ENCODE data around the gene TET3. TPM values are rescaled to one million over a fixed set of nuclear protein-coding genes. Genes with fewer than 3 reads are reported as not detected.

The TET3 gene
- total and polyA plus RNA-seq, 2 of the 8 experiments (the other 6 are each of a cell fraction or from before 2014, with no cell fraction given): 4.5 to 21.1 TPM

DNA sequence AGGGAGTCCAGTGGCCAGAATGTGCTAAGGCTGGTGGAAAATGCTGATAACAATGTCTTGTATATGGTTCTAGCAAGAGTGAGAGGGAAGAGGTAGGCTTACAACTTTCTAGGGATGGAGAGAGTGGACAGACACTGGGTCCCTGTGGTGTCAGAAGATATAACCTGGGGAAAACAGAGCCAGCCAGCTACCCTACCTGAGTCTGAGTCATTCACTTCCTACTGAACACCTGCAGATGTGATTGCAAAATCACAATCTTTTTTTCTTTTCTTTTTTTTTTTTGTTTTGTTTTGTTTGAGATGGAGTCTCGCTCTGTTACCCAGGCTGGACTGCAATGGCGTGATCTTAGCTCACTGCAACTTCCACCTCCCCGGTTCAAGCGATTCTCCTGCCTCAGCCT lies 7.3 kb downstream of the TET3 start (continued):
- TF ChIP-seq BACH1 (IDR thresholded peaks at IDR 0.05; ENCODE audit: low read length) (no peak), RXRA (IDR thresholded peaks at IDR 0.05; ENCODE audit: insufficient read depth, low read depth, low read length) (no peak), RAD21 (IDR thresholded peaks at IDR 0.05 in 1 of 2, conservative IDR thresholded peaks at IDR 0.05 in 1 of 2; ENCODE audit: low read depth in 2 of 2, low read length in 2 of 2) (no peak), RNF2 (IDR thresholded peaks at IDR 0.05; ENCODE audit: borderline replicate concordance, low read depth, low read length, missing control alignments, poor library complexity, severe bottlenecking) (no peak), BRCA1 (IDR thresholded peaks at IDR 0.05; ENCODE audit: low read depth, low read length) (no peak), TBP (IDR thresholded peaks at IDR 0.05; ENCODE audit: low read depth, low read length) (no peak)
- TF ChIP-seq, protein P1, sequence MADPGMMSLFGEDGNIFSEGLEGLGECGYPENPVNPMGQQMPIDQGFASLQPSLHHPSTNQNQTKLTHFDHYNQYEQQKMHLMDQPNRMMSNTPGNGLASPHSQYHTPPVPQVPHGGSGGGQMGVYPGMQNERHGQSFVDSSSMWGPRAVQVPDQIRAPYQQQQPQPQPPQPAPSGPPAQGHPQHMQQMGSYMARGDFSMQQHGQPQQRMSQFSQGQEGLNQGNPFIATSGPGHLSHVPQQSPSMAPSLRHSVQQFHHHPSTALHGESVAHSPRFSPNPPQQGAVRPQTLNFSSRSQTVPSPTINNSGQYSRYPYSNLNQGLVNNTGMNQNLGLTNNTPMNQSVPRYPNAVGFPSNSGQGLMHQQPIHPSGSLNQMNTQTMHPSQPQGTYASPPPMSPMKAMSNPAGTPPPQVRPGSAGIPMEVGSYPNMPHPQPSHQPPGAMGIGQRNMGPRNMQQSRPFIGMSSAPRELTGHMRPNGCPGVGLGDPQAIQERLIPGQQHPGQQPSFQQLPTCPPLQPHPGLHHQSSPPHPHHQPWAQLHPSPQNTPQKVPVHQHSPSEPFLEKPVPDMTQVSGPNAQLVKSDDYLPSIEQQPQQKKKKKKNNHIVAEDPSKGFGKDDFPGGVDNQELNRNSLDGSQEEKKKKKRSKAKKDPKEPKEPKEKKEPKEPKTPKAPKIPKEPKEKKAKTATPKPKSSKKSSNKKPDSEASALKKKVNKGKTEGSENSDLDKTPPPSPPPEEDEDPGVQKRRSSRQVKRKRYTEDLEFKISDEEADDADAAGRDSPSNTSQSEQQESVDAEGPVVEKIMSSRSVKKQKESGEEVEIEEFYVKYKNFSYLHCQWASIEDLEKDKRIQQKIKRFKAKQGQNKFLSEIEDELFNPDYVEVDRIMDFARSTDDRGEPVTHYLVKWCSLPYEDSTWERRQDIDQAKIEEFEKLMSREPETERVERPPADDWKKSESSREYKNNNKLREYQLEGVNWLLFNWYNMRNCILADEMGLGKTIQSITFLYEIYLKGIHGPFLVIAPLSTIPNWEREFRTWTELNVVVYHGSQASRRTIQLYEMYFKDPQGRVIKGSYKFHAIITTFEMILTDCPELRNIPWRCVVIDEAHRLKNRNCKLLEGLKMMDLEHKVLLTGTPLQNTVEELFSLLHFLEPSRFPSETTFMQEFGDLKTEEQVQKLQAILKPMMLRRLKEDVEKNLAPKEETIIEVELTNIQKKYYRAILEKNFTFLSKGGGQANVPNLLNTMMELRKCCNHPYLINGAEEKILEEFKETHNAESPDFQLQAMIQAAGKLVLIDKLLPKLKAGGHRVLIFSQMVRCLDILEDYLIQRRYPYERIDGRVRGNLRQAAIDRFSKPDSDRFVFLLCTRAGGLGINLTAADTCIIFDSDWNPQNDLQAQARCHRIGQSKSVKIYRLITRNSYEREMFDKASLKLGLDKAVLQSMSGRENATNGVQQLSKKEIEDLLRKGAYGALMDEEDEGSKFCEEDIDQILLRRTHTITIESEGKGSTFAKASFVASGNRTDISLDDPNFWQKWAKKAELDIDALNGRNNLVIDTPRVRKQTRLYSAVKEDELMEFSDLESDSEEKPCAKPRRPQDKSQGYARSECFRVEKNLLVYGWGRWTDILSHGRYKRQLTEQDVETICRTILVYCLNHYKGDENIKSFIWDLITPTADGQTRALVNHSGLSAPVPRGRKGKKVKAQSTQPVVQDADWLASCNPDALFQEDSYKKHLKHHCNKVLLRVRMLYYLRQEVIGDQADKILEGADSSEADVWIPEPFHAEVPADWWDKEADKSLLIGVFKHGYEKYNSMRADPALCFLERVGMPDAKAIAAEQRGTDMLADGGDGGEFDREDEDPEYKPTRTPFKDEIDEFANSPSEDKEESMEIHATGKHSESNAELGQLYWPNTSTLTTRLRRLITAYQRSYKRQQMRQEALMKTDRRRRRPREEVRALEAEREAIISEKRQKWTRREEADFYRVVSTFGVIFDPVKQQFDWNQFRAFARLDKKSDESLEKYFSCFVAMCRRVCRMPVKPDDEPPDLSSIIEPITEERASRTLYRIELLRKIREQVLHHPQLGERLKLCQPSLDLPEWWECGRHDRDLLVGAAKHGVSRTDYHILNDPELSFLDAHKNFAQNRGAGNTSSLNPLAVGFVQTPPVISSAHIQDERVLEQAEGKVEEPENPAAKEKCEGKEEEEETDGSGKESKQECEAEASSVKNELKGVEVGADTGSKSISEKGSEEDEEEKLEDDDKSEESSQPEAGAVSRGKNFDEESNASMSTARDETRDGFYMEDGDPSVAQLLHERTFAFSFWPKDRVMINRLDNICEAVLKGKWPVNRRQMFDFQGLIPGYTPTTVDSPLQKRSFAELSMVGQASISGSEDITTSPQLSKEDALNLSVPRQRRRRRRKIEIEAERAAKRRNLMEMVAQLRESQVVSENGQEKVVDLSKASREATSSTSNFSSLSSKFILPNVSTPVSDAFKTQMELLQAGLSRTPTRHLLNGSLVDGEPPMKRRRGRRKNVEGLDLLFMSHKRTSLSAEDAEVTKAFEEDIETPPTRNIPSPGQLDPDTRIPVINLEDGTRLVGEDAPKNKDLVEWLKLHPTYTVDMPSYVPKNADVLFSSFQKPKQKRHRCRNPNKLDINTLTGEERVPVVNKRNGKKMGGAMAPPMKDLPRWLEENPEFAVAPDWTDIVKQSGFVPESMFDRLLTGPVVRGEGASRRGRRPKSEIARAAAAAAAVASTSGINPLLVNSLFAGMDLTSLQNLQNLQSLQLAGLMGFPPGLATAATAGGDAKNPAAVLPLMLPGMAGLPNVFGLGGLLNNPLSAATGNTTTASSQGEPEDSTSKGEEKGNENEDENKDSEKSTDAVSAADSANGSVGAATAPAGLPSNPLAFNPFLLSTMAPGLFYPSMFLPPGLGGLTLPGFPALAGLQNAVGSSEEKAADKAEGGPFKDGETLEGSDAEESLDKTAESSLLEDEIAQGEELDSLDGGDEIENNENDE (IDR thresholded peaks at IDR 0.05; ENCODE audit: insufficient replicate concordance, low read length): no peak

All from H1 (cell line).